ENCODE measurements around the gene PLSCR5. TPM values are rescaled to one million over a fixed set of nuclear protein-coding genes. Genes with fewer than 3 reads are reported as not detected.

Gene PLSCR5
- total and polyA plus RNA-seq, 8 donors: not detected

GRCh38 chr3:146621723-146622122 lies 16.6 kb upstream of the PLSCR5 start:
- TF ChIP-seq EP300 (IDR thresholded peaks at IDR 0.05) (no peak), POLR2A (IDR thresholded peaks at IDR 0.05) (no peak), POLR2AphosphoS5 (IDR thresholded peaks at IDR 0.05) (no peak)
- TF ChIP-seq, protein P1, sequence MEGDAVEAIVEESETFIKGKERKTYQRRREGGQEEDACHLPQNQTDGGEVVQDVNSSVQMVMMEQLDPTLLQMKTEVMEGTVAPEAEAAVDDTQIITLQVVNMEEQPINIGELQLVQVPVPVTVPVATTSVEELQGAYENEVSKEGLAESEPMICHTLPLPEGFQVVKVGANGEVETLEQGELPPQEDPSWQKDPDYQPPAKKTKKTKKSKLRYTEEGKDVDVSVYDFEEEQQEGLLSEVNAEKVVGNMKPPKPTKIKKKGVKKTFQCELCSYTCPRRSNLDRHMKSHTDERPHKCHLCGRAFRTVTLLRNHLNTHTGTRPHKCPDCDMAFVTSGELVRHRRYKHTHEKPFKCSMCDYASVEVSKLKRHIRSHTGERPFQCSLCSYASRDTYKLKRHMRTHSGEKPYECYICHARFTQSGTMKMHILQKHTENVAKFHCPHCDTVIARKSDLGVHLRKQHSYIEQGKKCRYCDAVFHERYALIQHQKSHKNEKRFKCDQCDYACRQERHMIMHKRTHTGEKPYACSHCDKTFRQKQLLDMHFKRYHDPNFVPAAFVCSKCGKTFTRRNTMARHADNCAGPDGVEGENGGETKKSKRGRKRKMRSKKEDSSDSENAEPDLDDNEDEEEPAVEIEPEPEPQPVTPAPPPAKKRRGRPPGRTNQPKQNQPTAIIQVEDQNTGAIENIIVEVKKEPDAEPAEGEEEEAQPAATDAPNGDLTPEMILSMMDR (IDR thresholded peaks at IDR 0.05): no peak
- DNase-seq: no peak
- intact Hi-C loops (cut with DNase I; ENCODE audit: low total_unique reads): no loop called here
- H3K9me3 ChIP-seq: no peaks in the 10 kb centered on the region
- no peaks in the 10 kb centered on the region for H3K27me3 ChIP-seq
- H3K27ac ChIP-seq: no peak overlapping the region
- H3K4me1 ChIP-seq: peaks cover 0 to 10% (median 5%) of the 10 kb centered on the region in 4 donors
- H3K4me3 ChIP-seq: no peak overlapping the region
- H3K36me3 ChIP-seq: no peaks in the 10 kb centered on the region

DNA sequence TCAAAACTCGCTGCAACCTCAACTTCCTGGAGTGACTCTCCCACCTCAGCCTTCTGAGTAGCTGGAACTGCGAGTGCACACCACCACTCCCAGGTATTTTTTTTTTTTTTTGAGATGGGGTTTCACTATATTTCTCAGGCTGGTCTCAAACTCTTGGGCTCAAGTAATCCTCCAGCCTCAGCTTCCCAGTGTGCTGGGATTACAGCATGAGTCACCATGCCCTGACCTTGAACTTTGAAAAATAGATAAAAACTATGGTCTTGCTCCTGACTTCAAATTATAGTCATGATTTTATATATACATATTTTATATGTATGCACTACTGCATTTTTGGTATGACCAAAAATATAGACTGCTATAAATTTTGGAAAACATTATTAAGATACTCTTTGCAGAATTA lies 6.9 kb upstream of the PLSCR5 start:
- no peaks in the 10 kb centered on the region for H3K4me1 ChIP-seq
- H3K4me3 ChIP-seq: no peak overlapping the region
- no peak for DNase-seq
- no peaks in the 10 kb centered on the region for H3K36me3 ChIP-seq
- 75 to 86% (median 80%) methylated on average over 2 of the region's 2 CpGs for whole genome bisulfite sequencing, 5 donors
- H3K27me3 ChIP-seq: no peaks in the 10 kb centered on the region
- intact Hi-C loops (cut with DNase I; ENCODE audit: low total_unique reads): no loop called here
- TF ChIP-seq EP300 (IDR thresholded peaks at IDR 0.05) (no peak), POLR2A (IDR thresholded peaks at IDR 0.05) (no peak), POLR2AphosphoS5 (IDR thresholded peaks at IDR 0.05) (no peak)
- TF ChIP-seq, protein P1 (IDR thresholded peaks at IDR 0.05): no peak
- no peak overlapping the region for H3K27ac ChIP-seq
- no peaks in the 10 kb centered on the region for H3K9me3 ChIP-seq

DNA sequence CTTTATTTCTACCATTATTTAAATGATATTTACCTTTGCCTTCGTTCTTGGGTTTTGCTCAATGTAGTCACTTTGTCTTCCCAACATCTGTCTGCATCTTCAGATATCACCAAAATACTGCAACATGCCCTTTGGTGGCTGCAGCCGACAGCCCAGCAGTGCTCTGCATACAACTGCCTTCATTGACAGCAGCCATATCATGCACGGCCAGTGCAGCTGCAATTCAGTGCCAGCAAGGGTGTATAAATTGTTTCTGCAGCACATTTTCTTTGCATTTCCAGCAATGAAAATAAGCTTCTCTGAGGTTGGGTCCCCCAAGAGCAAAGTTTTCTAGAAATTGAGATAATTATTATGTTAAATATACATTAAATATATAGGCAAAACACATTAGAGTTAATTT lies 6.0 kb upstream of the PLSCR5 start:
- no peaks in the 10 kb centered on the region for H3K9me3 ChIP-seq
- TF ChIP-seq POLR2A (IDR thresholded peaks at IDR 0.05) (no peak), EP300 (IDR thresholded peaks at IDR 0.05) (no peak), POLR2AphosphoS5 (IDR thresholded peaks at IDR 0.05) (no peak)
- TF ChIP-seq, protein P1 (IDR thresholded peaks at IDR 0.05): no peak
- no peaks in the 10 kb centered on the region for H3K36me3 ChIP-seq
- 33 to 48% (median 47%) methylated on average over 3 of the region's 3 CpGs for WGBS, 5 donors
- no peaks in the 10 kb centered on the region for H3K27me3 ChIP-seq
- no peak for DNase-seq
- H3K4me3 ChIP-seq: no peak overlapping the region
- intact Hi-C loops (cut with DNase I; ENCODE audit: low total_unique reads): no loop called here
- no peaks in the 10 kb centered on the region for H3K4me1 ChIP-seq
- no peak overlapping the region for H3K27ac ChIP-seq

- 72 to 86% (median 75%) methylated on average over 3 of the region's 3 CpGs for WGBS, 5 donors
- no peak for TF ChIP-seq POLR2AphosphoS5 (IDR thresholded peaks at IDR 0.05)
- TF ChIP-seq POLR2A (IDR thresholded peaks at IDR 0.05): no peak
- TF ChIP-seq, protein P1 (IDR thresholded peaks at IDR 0.05): no peak
- no peak for TF ChIP-seq EP300 (IDR thresholded peaks at IDR 0.05)
- intact Hi-C loops (cut with DNase I; ENCODE audit: low total_unique reads): no loop called here
- H3K4me3 ChIP-seq: no peak overlapping the region
- no peaks in the 10 kb centered on the region for H3K4me1 ChIP-seq
- no peak for DNase-seq
- H3K36me3 ChIP-seq: no peaks in the 10 kb centered on the region
- H3K9me3 ChIP-seq: no peaks in the 10 kb centered on the region
- no peak overlapping the region for H3K27ac ChIP-seq
- H3K27me3 ChIP-seq: no peaks in the 10 kb centered on the region
Measured at GRCh38 chr3:146598535-146598934, 6.6 kb downstream of the PLSCR5 start.

Data from stomach (tissue), 9 donors.